Thyroid gland (tissue), 4 donors: ENCODE results near the gene CLSTN1.

ENCODE experiments used
- CTCF ChIP-seq, 6 experiments: fragments of 200-600 bp in 3 of 6; fragments of 450-650 bp in 3 of 6; sonication (generic) in 3 of 6; IDR thresholded peaks; one replicate each; pipeline ENCODE4 v1.5.1; 2016 to 2019; ENCODE audit warnings: antibody characterized with exemption in 6 of 6, mild to moderate bottlenecking in 2 of 6, inconsistent platforms in 1 of 6, moderate library complexity in 1 of 6
- POLR2A ChIP-seq, 2 donors: fragments of 450-650 bp; IDR thresholded peaks; one replicate each; pipeline ENCODE4 v1.6.1; 2017; ENCODE audit warnings: antibody characterized with exemption in 2 of 2, mild to moderate bottlenecking in 2 of 2, moderate library complexity in 1 of 2

- no peak for TF ChIP-seq POLR2A (IDR thresholded peaks at IDR 0.05)
- TF ChIP-seq CTCF (IDR thresholded peaks at IDR 0.05): no peak
These were observed 87.5 kb downstream of the CLSTN1 start for GRCh38 chr1:9736241-9736640.
